ENCODE measurements around the gene KRTDAP. TPM values are rescaled to one million over a fixed set of nuclear protein-coding genes. Genes with fewer than 3 reads are reported as not detected.

Gene KRTDAP
- total and polyA plus RNA-seq, 2 donors (not counting 3 experiments of a cell fraction or from before 2014, with no cell fraction given), result not detected

- dilution Hi-C loops (cut with MboI; ENCODE audit: extremely low pct_ligation_motif_present, low sequenced_read_pairs) (no loop called here), intact Hi-C loops (cut with micrococcal nuclease) (no loop called here)
- no peaks in the 10 kb centered on the region for H4K20me1 ChIP-seq (replicated peaks; ENCODE audit: control insufficient read depth, extremely low read depth, insufficient read depth, low read length)
- TF ChIP-seq GATA2 (IDR thresholded peaks at IDR 0.05; ENCODE audit: insufficient read depth, insufficient read length, low read depth, low read length), result no peak
- TF ChIP-seq MAX (IDR thresholded peaks at IDR 0.05; ENCODE audit: insufficient read depth, insufficient read length), result no peak
- TF ChIP-seq EZH2 (IDR thresholded peaks at IDR 0.05; ENCODE audit: borderline replicate concordance, low read depth, low read length, severe bottlenecking), result no peak
- no peak for TF ChIP-seq MYC (IDR thresholded peaks at IDR 0.05; ENCODE audit: low read depth, low read length)
- TF ChIP-seq POLR2AphosphoS5 (IDR thresholded peaks at IDR 0.05; ENCODE audit: insufficient read depth, low read depth, low read length), result no peak
- TF ChIP-seq, protein P1, sequence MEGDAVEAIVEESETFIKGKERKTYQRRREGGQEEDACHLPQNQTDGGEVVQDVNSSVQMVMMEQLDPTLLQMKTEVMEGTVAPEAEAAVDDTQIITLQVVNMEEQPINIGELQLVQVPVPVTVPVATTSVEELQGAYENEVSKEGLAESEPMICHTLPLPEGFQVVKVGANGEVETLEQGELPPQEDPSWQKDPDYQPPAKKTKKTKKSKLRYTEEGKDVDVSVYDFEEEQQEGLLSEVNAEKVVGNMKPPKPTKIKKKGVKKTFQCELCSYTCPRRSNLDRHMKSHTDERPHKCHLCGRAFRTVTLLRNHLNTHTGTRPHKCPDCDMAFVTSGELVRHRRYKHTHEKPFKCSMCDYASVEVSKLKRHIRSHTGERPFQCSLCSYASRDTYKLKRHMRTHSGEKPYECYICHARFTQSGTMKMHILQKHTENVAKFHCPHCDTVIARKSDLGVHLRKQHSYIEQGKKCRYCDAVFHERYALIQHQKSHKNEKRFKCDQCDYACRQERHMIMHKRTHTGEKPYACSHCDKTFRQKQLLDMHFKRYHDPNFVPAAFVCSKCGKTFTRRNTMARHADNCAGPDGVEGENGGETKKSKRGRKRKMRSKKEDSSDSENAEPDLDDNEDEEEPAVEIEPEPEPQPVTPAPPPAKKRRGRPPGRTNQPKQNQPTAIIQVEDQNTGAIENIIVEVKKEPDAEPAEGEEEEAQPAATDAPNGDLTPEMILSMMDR (IDR thresholded peaks at IDR 0.05; ENCODE audit: extremely low read depth in 1 of 2, insufficient read depth in 1 of 2, low read depth in 1 of 2, low read length in 2 of 2), result no peak
- no peak for TF ChIP-seq JUN (IDR thresholded peaks at IDR 0.05; ENCODE audit: borderline replicate concordance, insufficient read depth, insufficient read length, low read depth)
- TF ChIP-seq POLR2A (IDR thresholded peaks at IDR 0.05; ENCODE audit: low read depth, low read length), result no peak
- TF ChIP-seq FOS (IDR thresholded peaks at IDR 0.05; ENCODE audit: borderline replicate concordance, insufficient read depth, low read length), result no peak
- H3K79me2 ChIP-seq (ENCODE audit: control insufficient read depth, insufficient read depth, low read length), result no peaks in the 10 kb centered on the region
- FAIRE-seq (no peak), DNase-seq (ENCODE audit: low read depth, low spot score) (peak; percentile 47)
- H3K4me2 ChIP-seq (ENCODE audit: insufficient read depth, low read length), result no peak overlapping the region
- H3K9me3 ChIP-seq (replicated peaks; ENCODE audit: control insufficient read depth, insufficient read depth, low read length), result no peaks in the 10 kb centered on the region
- BruUV-seq (replicated peaks), result no TSS peak
- CTCF ChIA-PET, result no interaction called here
- no peak overlapping the region for H3K4me3 ChIP-seq (replicated peaks in 1 of 3; ENCODE audit: insufficient read depth in 1 of 3, low read depth in 1 of 3, low read length in 3 of 3)
- no peak overlapping the region for H3K9ac ChIP-seq (replicated peaks; ENCODE audit: extremely low read depth, insufficient read depth, low read length)
- no peak overlapping the region for H2AFZ ChIP-seq (ENCODE audit: low read depth, low read length)
- no peaks in the 10 kb centered on the region for H3K9me1 ChIP-seq (replicated peaks; ENCODE audit: control insufficient read depth, extremely low read depth, insufficient read depth, low read length)
- H3K27ac ChIP-seq (ENCODE audit: insufficient read depth, low read depth, low read length), result no peak overlapping the region
- no peaks in the 10 kb centered on the region for H3K36me3 ChIP-seq (ENCODE audit: control insufficient read depth in 2 of 2, extremely low read depth in 1 of 2, insufficient read depth in 2 of 2, low read length in 2 of 2)
- H3K4me1 ChIP-seq (ENCODE audit: control insufficient read depth, extremely low read depth, insufficient read depth, low read length), result no peaks in the 10 kb centered on the region
- POLR2A ChIA-PET, result no interaction called here
- H3K27me3 ChIP-seq (ENCODE audit: control insufficient read depth in 2 of 2, insufficient read depth in 2 of 2, low read length in 2 of 2), result no peaks in the 10 kb centered on the region
These were observed 30.7 kb downstream of the KRTDAP start for GRCh38 chr19:35459414-35460082.
